ENCODE results near the gene VAV2. TPM values are rescaled to one million over a fixed set of nuclear protein-coding genes. Genes with fewer than 3 reads are reported as not detected.
A peak's percentile ranks its signal among the peaks of the same experiment; 100 is the strongest.

The VAV2 gene
- total and polyA plus RNA-seq, 5 donors: 4.7 to 11.4 (median 7.4) TPM

GRCh38 chr9:133986774-133987445 is 5.2 kb downstream of the VAV2 start:
- intact Hi-C loops (cut with DNase I): no loop called here
- H3K4me3 ChIP-seq (ENCODE audit: low read length): no peak overlapping the region
- DNase-seq: peak in 1 of 3 donors; percentile 38
- no peak overlapping the region for H3K27ac ChIP-seq (ENCODE audit: low read length)
- 91% methylated on average over 13 of the region's 13 CpGs for WGBS
- H3K4me1 ChIP-seq (ENCODE audit: control insufficient read depth, insufficient read depth, low read length): peaks cover 6% of the 10 kb centered on the region
- no peaks in the 10 kb centered on the region for H3K27me3 ChIP-seq (ENCODE audit: control insufficient read depth, insufficient read depth)
- no peaks in the 10 kb centered on the region for H3K9me3 ChIP-seq (ENCODE audit: control insufficient read depth, low read length)
- ATAC-seq: no peak

GRCh38 chr9:133986061-133986460 is 6.1 kb downstream of the VAV2 start:
- ATAC-seq (no peak), DNase-seq (peak in 1 of 3 donors; percentile 23)
- Histone ChIP-seq H3K9me3 (ENCODE audit: control insufficient read depth, low read length) (no peaks in the 10 kb centered on the region), H3K4me1 (ENCODE audit: control insufficient read depth, insufficient read depth, low read length) (peaks cover 6% of the 10 kb centered on the region), H3K27me3 (ENCODE audit: control insufficient read depth, insufficient read depth) (no peaks in the 10 kb centered on the region), H3K4me3 (ENCODE audit: low read length) (no peak overlapping the region), H3K27ac (ENCODE audit: low read length) (no peak overlapping the region)
- WGBS: 77% methylated on average over 6 of the region's 6 CpGs
- intact Hi-C loops (cut with DNase I): no loop called here

GRCh38 chr9:133982971-133983720 is 9.0 kb downstream of the VAV2 start:
- peaks cover 8% of the 10 kb centered on the region for H3K4me1 ChIP-seq (ENCODE audit: control insufficient read depth, insufficient read depth, low read length)
- H3K27me3 ChIP-seq (ENCODE audit: control insufficient read depth, insufficient read depth): no peaks in the 10 kb centered on the region
- no peaks in the 10 kb centered on the region for H3K9me3 ChIP-seq (ENCODE audit: control insufficient read depth, low read length)
- no peak overlapping the region for H3K27ac ChIP-seq (ENCODE audit: low read length)
- no peak for ATAC-seq
- no peak overlapping the region for H3K4me3 ChIP-seq (ENCODE audit: low read length)
- DNase-seq: peak in 2 of 3 donors; percentile 14 to 40
- WGBS: 88% methylated on average over 25 of the region's 25 CpGs
- intact Hi-C loops (cut with DNase I): no loop called here

GRCh38 chr9:133981958-133982681 is 10.0 kb downstream of the VAV2 start:
- Histone ChIP-seq H3K4me1 (ENCODE audit: control insufficient read depth, insufficient read depth, low read length) (peaks cover 8% of the 10 kb centered on the region), H3K9me3 (ENCODE audit: control insufficient read depth, low read length) (no peaks in the 10 kb centered on the region), H3K27me3 (ENCODE audit: control insufficient read depth, insufficient read depth) (no peaks in the 10 kb centered on the region), H3K27ac (ENCODE audit: low read length) (no peak overlapping the region), H3K4me3 (ENCODE audit: low read length) (no peak overlapping the region)
- 89% methylated on average over 28 of the region's 28 CpGs for WGBS
- DNase-seq (peak in 2 of 3 donors; percentile 41 to 58), ATAC-seq (no peak)
- intact Hi-C loops (cut with DNase I): no loop called here

GRCh38 chr9:133981589-133981957 is 10.6 kb downstream of the VAV2 start:
- no peaks in the 10 kb centered on the region for H3K9me3 ChIP-seq (ENCODE audit: control insufficient read depth, low read length)
- H3K27me3 ChIP-seq (ENCODE audit: control insufficient read depth, insufficient read depth): no peaks in the 10 kb centered on the region
- intact Hi-C loops (cut with DNase I): no loop called here
- peak in 1 of 3 donors; percentile 37 for DNase-seq
- 86% methylated on average over 14 of the region's 14 CpGs for WGBS
- no peak overlapping the region for H3K27ac ChIP-seq (ENCODE audit: low read length)
- H3K4me1 ChIP-seq (ENCODE audit: control insufficient read depth, insufficient read depth, low read length): peaks cover 8% of the 10 kb centered on the region
- ATAC-seq: no peak
- H3K4me3 ChIP-seq (ENCODE audit: low read length): no peak overlapping the region

GRCh38 chr9:133980864-133981588 is 11.1 kb downstream of the VAV2 start:
- H3K4me3 ChIP-seq (ENCODE audit: low read length): no peak overlapping the region
- H3K9me3 ChIP-seq (ENCODE audit: control insufficient read depth, low read length): no peaks in the 10 kb centered on the region
- 94% methylated on average over 25 of the region's 25 CpGs for WGBS
- no peak overlapping the region for H3K27ac ChIP-seq (ENCODE audit: low read length)
- intact Hi-C loops (cut with DNase I): no loop called here
- H3K27me3 ChIP-seq (ENCODE audit: control insufficient read depth, insufficient read depth): no peaks in the 10 kb centered on the region
- peak; percentile 12 to 34 (median 31) for DNase-seq
- peaks cover 8% of the 10 kb centered on the region for H3K4me1 ChIP-seq (ENCODE audit: control insufficient read depth, insufficient read depth, low read length)
- ATAC-seq: no peak

- 81% methylated on average over 22 of the region's 22 CpGs for WGBS
- Histone ChIP-seq H3K4me1 (ENCODE audit: control insufficient read depth, insufficient read depth, low read length) (peaks cover 8% of the 10 kb centered on the region), H3K27me3 (ENCODE audit: control insufficient read depth, insufficient read depth) (no peaks in the 10 kb centered on the region), H3K27ac (ENCODE audit: low read length) (no peak overlapping the region), H3K9me3 (ENCODE audit: control insufficient read depth, low read length) (no peaks in the 10 kb centered on the region), H3K4me3 (ENCODE audit: low read length) (no peak overlapping the region)
- DNase-seq: peak; percentile 10 to 60 (median 59)
- peak in 1 of 2 donors; percentile 2 for ATAC-seq
- intact Hi-C loops (cut with DNase I): no loop called here
These were observed 11.9 kb downstream of the VAV2 start for GRCh38 chr9:133979921-133980863.

- DNase-seq: peak; percentile 59 to 86 (median 83)
- WGBS: 20% methylated on average over 37 of the region's 37 CpGs
- H3K9me3 ChIP-seq (ENCODE audit: control insufficient read depth, low read length): no peaks in the 10 kb centered on the region
- peak; percentile 77 to 79 for ATAC-seq
- peak overlapping the region; percentile 2 for H3K27ac ChIP-seq (ENCODE audit: low read length)
- intact Hi-C loops (cut with DNase I): no loop called here
- no peaks in the 10 kb centered on the region for H3K27me3 ChIP-seq (ENCODE audit: control insufficient read depth, insufficient read depth)
- peaks cover 8% of the 10 kb centered on the region for H3K4me1 ChIP-seq (ENCODE audit: control insufficient read depth, insufficient read depth, low read length)
- H3K4me3 ChIP-seq (ENCODE audit: low read length): no peak overlapping the region
These were observed 12.7 kb downstream of the VAV2 start for GRCh38 chr9:133979273-133979920.

GRCh38 chr9:133978899-133979272 is 13.2 kb downstream of the VAV2 start:
- intact Hi-C loops (cut with DNase I): no loop called here
- no peak for DNase-seq
- H3K27ac ChIP-seq (ENCODE audit: low read length): no peak overlapping the region

More at GRCh38 chr9:133978899-133979272, 13.2 kb downstream of the VAV2 start:
- no peak overlapping the region for H3K4me3 ChIP-seq (ENCODE audit: low read length)
- no peaks in the 10 kb centered on the region for H3K9me3 ChIP-seq (ENCODE audit: control insufficient read depth, low read length)
- ATAC-seq: peak in 1 of 2 donors; percentile 7
- no peaks in the 10 kb centered on the region for H3K27me3 ChIP-seq (ENCODE audit: control insufficient read depth, insufficient read depth)
- 33% methylated on average over 16 of the region's 16 CpGs for WGBS
- H3K4me1 ChIP-seq (ENCODE audit: control insufficient read depth, insufficient read depth, low read length): peaks cover 8% of the 10 kb centered on the region

All from right cardiac atrium (tissue), 5 donors.